ENCODE measurements around the gene PPP2R5A.
A peak's percentile ranks its signal among the peaks of the same experiment; 100 is the strongest.

The PPP2R5A gene

DNA sequence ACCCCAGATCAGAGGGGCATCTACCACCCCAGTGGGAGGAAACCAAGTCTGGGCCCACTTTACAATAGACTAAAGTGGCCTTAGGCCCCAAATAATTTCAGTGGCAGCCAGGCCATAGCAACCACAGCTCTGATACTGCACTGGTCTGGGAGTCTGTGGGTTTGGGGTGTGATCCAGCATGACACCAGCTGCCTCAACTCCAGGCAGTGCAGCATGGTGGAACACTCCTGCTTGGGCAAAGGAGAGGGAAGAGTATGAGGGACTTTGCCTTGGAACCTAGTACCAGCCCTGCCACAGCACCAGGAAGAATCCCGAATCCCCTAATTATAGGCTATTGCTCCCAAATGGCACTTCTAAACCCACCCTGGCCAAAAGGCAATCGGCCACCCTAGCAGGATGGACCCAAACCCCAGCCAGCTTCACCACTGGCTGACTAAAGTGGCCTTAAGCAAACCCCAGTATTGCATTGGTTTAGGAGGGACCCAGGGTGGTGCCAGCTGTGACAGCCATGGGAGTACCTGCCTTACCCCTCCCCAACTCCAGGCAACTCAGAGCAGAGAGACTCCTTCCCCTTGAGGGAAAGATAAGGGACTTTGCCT, 82.4 kb downstream of the PPP2R5A start:
- Histone ChIP-seq H2AFZ (ENCODE audit: low read length) (no peak overlapping the region), H3K9me3 (replicated peaks; ENCODE audit: insufficient read depth, low read length) (no peaks in the 10 kb centered on the region), H3K27ac (ENCODE audit: low read length) (no peak overlapping the region), H3K4me2 (ENCODE audit: low read depth, low read length) (no peak overlapping the region), H3K4me1 (ENCODE audit: low read length) (no peaks in the 10 kb centered on the region), H3K4me3 (ENCODE audit: low read length) (no peak overlapping the region), H3F3A (ENCODE audit: insufficient read depth, low read length) (no peaks in the 10 kb centered on the region), H3K9me2 (replicated peaks; ENCODE audit: insufficient read depth, low read length) (no peaks in the 10 kb centered on the region), H3K27me3 (replicated peaks; ENCODE audit: insufficient read depth, low read length) (no peaks in the 10 kb centered on the region), H3K9ac (ENCODE audit: low read length) (no peak overlapping the region), H3K36me3 (replicated peaks; ENCODE audit: insufficient read depth, low read length) (no peaks in the 10 kb centered on the region), H3K79me2 (ENCODE audit: low read length) (no peaks in the 10 kb centered on the region), H4K20me1 (ENCODE audit: insufficient read depth, low read length) (no peaks in the 10 kb centered on the region)
- no peak for TF ChIP-seq EZH2 (optimal IDR thresholded peaks at IDR 0.05; ENCODE audit: low read depth, low read length)
- no peak for TF ChIP-seq CTCF (IDR thresholded peaks at IDR 0.05; ENCODE audit: low read length)
- no peak for TF ChIP-seq EZH2phosphoT487 (IDR thresholded peaks at IDR 0.05; ENCODE audit: low read length)
- no peak for DNase-seq

DNA sequence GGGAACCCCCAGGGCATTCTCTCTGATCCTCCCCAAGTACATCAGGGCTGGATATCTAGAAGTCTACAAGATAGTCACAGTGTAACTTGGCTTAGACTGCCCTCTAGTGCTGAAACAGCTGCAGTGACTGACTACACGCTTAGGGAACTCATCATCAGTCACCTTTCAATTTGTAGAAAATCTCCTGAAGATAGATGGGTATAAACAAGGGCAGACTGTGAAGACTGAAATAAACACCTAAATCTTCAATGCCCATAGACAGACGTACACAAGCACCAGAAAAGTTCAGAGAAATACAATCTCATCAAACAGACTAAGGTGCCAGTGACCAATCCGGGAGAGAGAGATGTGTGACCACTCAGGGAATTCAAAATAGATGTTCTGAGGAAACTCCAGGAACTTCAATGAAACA, 82.9 kb downstream of the PPP2R5A start:
- peak; percentile 80 for DNase-seq
- TF ChIP-seq CTCF (IDR thresholded peaks at IDR 0.05; ENCODE audit: low read length) = peak; percentile 97
- no peak for TF ChIP-seq EZH2 (optimal IDR thresholded peaks at IDR 0.05; ENCODE audit: low read depth, low read length)

DNA sequence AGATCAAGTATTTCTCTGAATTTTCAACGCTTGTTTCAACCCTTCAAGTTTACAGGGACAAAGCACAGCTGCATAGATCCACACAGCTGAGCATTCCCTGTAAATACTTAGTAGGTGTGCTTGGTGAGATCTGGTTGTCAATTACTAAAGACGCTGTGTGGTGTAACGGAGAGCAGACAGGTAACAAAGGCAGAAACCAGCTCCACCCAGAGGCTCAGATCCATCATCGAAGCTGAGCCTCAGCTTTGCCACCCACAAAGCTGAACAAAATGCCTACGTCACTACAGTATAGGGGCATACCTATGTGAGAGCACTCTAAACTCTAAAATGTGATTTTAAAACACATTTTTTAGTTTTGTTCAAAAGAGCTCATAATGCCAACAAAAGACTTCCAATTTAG, 90.8 kb downstream of the PPP2R5A start:
- Histone ChIP-seq H2AFZ (ENCODE audit: low read length) (no peak overlapping the region), H3K27ac (ENCODE audit: low read length) (no peak overlapping the region), H3K4me3 (ENCODE audit: low read length) (no peak overlapping the region), H3F3A (ENCODE audit: insufficient read depth, low read length) (no peaks in the 10 kb centered on the region), H4K20me1 (ENCODE audit: insufficient read depth, low read length) (no peaks in the 10 kb centered on the region), H3K4me2 (ENCODE audit: low read depth, low read length) (no peak overlapping the region), H3K9me3 (replicated peaks; ENCODE audit: insufficient read depth, low read length) (no peaks in the 10 kb centered on the region), H3K27me3 (replicated peaks; ENCODE audit: insufficient read depth, low read length) (no peaks in the 10 kb centered on the region), H3K9ac (ENCODE audit: low read length) (no peak overlapping the region), H3K79me2 (ENCODE audit: low read length) (no peaks in the 10 kb centered on the region), H3K4me1 (ENCODE audit: low read length) (no peaks in the 10 kb centered on the region), H3K9me2 (replicated peaks; ENCODE audit: insufficient read depth, low read length) (no peaks in the 10 kb centered on the region), H3K36me3 (replicated peaks; ENCODE audit: insufficient read depth, low read length) (no peaks in the 10 kb centered on the region)
- no peak for TF ChIP-seq CTCF (IDR thresholded peaks at IDR 0.05; ENCODE audit: low read length)
- TF ChIP-seq EZH2 (optimal IDR thresholded peaks at IDR 0.05; ENCODE audit: low read depth, low read length) = no peak
- TF ChIP-seq EZH2phosphoT487 (IDR thresholded peaks at IDR 0.05; ENCODE audit: low read length) = no peak
- no peak for DNase-seq

More for the DNA sequence above, 82.9 kb downstream of the PPP2R5A start:
- H4K20me1 ChIP-seq (ENCODE audit: insufficient read depth, low read length) = no peaks in the 10 kb centered on the region
- H3K4me2 ChIP-seq (ENCODE audit: low read depth, low read length) = no peak overlapping the region
- no peaks in the 10 kb centered on the region for H3K9me3 ChIP-seq (replicated peaks; ENCODE audit: insufficient read depth, low read length)
- no peaks in the 10 kb centered on the region for H3K79me2 ChIP-seq (ENCODE audit: low read length)
- H3K36me3 ChIP-seq (replicated peaks; ENCODE audit: insufficient read depth, low read length) = no peaks in the 10 kb centered on the region
- no peaks in the 10 kb centered on the region for H3K9me2 ChIP-seq (replicated peaks; ENCODE audit: insufficient read depth, low read length)
- H3K4me3 ChIP-seq (ENCODE audit: low read length) = no peak overlapping the region
- H3K27me3 ChIP-seq (replicated peaks; ENCODE audit: insufficient read depth, low read length) = no peaks in the 10 kb centered on the region
- H2AFZ ChIP-seq (ENCODE audit: low read length) = no peak overlapping the region
- H3K9ac ChIP-seq (ENCODE audit: low read length) = no peak overlapping the region
- H3K4me1 ChIP-seq (ENCODE audit: low read length) = no peaks in the 10 kb centered on the region
- H3F3A ChIP-seq (ENCODE audit: insufficient read depth, low read length) = no peaks in the 10 kb centered on the region
- no peak overlapping the region for H3K27ac ChIP-seq (ENCODE audit: low read length)
